GM13977 (cell line): ENCODE measurements around the gene HOXB6.

Source experiments
- DNase-seq: peaks from one replicate; pipeline ENCODE4 v3.0.0; 2012; ENCODE audit warnings: low spot score
- in situ Hi-C: fragments of 300-500 bp; cut with MboI; formaldehyde crosslinking; loops from one replicate; pipeline ENCODE4 v1.12.0; 2022; ENCODE audit warnings: low sequenced_read_pairs, low pct_unique_long_range_greater_than_20kb, mixed read lengths, inconsistent platforms; ENCODE audit not compliant: unreplicated experiment
- TF ChIP-seq, protein P1 (sequence below): IDR thresholded peaks from 2 replicates; pipeline ENCODE4 v1.5.1; 2012; ENCODE audit warnings: mild to moderate bottlenecking, control low read depth; ENCODE audit not compliant: insufficient read depth; ENCODE audit errors: extremely low read depth, missing control alignments

HOXB6 gene

DNA sequence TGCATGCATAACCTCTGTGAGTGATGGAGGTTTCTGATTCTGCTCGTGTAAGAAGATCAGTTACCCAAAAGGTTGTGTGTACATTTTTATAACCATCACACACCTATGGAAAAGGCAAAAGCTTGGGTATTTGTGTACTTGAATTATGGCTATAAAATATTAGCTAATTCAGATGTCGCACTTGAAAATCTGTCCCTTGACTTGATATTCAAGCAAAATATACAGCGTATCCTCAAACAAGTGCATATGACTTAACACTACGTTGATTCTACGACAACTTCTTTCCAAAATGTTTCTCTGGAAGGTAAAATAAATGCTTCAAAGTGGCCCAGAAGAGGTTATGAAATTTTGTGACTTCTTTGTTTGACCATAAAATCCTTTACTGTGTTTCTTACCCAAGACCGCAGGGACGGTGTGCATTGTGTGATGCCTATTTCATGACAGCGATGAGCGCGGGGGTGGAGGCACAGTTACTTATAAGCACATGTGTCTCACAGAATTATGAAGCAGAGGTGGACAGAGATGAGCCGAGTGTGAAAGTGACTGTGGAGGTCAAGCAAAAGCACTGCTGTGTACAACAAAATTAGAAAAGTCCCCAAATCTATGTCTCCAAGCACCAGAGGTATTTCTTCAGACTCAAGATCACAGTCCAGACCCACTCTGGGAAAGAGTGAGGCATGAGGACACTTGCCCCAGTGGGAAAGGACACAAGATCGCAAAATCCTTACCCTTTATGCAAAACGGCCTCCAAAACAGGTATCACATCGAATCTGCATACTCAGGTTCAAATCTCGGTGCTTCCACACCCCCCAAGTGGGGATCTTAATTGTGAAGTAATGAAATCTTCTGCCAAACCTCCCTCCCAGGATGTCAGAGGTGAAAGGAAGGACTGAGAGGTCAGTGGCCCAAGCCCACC, 25.5 kb upstream of the HOXB6 start:
- TF ChIP-seq, protein P1, sequence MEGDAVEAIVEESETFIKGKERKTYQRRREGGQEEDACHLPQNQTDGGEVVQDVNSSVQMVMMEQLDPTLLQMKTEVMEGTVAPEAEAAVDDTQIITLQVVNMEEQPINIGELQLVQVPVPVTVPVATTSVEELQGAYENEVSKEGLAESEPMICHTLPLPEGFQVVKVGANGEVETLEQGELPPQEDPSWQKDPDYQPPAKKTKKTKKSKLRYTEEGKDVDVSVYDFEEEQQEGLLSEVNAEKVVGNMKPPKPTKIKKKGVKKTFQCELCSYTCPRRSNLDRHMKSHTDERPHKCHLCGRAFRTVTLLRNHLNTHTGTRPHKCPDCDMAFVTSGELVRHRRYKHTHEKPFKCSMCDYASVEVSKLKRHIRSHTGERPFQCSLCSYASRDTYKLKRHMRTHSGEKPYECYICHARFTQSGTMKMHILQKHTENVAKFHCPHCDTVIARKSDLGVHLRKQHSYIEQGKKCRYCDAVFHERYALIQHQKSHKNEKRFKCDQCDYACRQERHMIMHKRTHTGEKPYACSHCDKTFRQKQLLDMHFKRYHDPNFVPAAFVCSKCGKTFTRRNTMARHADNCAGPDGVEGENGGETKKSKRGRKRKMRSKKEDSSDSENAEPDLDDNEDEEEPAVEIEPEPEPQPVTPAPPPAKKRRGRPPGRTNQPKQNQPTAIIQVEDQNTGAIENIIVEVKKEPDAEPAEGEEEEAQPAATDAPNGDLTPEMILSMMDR, result no peak
- DNase-seq, result no peak
- in situ Hi-C loops, result no loop called here

DNA sequence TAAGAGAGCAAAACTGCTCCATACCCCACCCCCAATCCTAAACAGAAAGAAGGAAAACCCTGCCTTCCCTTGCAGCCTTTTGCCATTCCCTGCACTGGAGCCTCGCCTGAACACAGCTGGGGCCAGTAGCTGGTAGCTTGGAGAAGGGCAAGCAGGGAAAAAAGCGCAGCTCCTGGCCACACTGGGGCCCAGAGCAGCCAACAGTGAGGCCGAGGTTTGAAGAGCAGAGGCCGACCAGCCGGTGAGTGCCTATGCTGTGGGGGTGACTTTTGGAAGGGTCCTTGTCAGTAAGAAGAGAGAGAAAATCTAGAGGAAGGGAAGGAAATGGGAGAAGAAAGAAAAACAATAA, 24.6 kb upstream of the HOXB6 start:
- DNase-seq, result no peak
- in situ Hi-C loops, result no loop called here
- TF ChIP-seq, protein P1, result no peak

DNA sequence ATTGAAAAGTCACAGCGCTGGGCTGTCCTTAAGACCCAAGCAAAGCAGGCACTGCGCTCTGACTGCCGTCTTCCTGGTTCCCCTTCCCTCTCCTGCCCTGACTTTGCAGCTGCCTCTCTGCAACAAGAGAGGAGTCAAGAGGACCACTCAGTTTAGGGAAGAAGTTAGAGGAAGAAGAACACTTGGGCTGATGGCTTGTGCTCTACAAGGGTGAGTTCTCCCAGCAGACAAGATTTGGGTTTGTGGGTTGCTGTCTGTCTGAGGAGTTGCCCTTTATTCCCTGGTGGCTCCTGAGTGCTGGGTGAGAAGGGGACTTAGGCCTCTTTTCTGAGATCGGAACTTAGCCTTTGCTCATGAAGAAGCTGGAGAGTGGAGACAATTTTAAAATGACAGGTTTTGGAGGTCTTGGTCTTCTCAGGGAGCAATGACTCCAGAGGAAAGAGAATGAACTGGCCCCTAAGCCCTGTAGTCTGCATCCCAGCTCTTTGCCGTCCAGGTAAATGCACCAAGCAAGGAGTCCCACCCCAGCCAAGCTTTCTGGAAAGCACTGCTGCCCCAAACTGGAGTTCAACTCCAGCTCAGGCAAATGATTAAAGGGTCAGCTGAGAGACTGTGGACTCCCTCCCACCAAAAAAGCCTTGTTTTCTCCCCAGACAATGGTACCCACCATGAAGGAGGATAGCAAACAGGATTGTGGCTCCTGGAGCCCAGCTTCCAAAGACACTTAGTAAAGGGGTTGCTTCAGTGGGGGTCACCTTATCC, 24.0 kb upstream of the HOXB6 start:
- TF ChIP-seq, protein P1, result no peak
- no peak for DNase-seq
- in situ Hi-C loops, result no loop called here

DNA sequence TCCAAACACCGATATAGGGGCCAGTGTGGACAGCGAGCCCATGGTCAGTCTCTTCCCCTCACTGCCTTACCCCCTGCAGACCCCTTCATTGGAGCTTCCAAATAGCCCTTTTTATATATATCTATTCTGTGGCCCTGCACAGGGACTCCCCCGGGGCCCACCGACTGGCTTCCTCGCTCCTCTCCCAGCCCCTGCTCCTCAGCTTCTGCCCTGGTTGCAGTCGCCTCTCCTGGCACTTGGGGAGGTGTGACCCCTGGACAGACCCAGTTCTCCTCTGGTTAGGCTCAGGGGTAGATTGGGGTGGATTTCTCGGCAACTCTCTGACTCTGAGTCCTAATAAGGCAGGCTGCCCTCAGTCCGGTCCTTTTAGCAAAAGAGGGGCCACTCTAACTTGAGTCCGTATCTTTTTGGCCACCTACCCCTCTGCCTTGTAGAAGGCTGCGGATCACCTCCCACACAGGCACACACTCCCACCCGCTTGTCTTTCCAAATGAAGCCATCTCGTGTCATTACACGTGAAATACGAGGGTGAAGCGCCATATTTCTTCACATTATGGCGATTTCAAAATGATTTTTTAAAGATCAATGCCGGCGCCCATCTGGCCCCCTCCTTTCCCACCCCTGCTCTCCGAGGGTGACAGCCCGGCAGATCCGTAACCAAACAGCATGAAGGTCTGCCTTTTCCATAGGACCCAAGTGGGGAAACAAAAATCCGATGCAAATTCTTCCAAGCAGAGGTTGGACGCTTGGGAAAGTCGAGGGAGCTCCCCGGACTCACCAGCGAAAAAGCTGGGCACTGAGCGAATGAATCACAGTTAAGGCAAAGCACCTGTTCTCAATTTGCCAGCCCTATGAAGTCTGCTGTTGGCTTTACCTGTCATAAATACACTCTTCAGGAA, 23.1 kb upstream of the HOXB6 start:
- DNase-seq, result no peak
- TF ChIP-seq, protein P1, result no peak
- in situ Hi-C loops, result no loop called here

DNA sequence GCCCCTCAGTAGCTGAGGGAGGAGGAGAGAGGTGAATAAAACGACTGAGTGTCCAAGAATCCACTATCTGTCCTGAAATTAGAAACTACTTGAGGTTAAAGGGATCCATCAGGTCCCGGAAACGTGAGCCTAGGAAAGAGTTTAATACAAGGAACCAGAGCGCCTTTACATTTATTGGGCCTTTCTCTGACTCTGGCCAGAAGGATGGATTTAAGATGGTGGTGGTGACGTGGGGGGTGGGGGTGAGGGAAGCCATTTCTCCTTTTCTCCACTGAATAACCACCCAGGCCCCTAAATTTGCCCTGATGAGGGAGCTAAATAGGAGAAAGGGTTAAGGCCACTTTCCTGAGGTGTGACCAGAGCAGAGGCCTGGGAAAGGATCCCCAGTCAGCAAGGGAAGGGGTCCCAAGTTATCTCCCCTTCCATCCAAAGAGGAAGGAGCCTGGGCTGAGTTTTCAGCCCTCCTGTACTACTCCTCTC, 22.4 kb upstream of the HOXB6 start:
- DNase-seq, result no peak
- TF ChIP-seq, protein P1, result no peak
- in situ Hi-C loops, result no loop called here
